Smooth muscle cell (in vitro differentiated cells): ENCODE data around the gene DNAJC18. TPM values are rescaled to one million over a fixed set of nuclear protein-coding genes. Genes with fewer than 3 reads are reported as not detected.

Experiments used
- DNase-seq: peaks from one replicate; lab custom pipeline; 2025; ENCODE audit not compliant: unreplicated experiment; lab: John Stamatoyannopoulos, UW
- H2AFZ ChIP-seq: fragments of 200-600 bp; sonication (generic); 2 replicates; pipeline ENCODE4 v1.6.0; 2016; ENCODE audit warnings: antibody characterized with exemption, low read depth, mild to moderate bottlenecking
- H3F3A ChIP-seq: fragments of 200-600 bp; sonication (generic); 2 replicates; pipeline ENCODE4 v1.6.0; 2017; ENCODE audit warnings: antibody characterized with exemption, low read depth
- H3K27ac ChIP-seq: fragments of 200-600 bp; sonication (generic); 2 replicates; pipeline ENCODE4 v1.5.1; 2016; ENCODE audit warnings: low read depth, mild to moderate bottlenecking
- H3K27me3 ChIP-seq: fragments of 200-600 bp; sonication (generic); 2 replicates; pipeline ENCODE4 v1.6.1; 2016; ENCODE audit warnings: low read depth, mild to moderate bottlenecking
- H3K36me3 ChIP-seq: fragments of 200-600 bp; sonication (generic); 2 replicates; pipeline ENCODE4 v1.5.1; 2016; ENCODE audit warnings: low read depth
- H3K4me1 ChIP-seq: fragments of 200-600 bp; sonication (generic); 2 replicates; pipeline ENCODE4 v1.5.1; 2016; ENCODE audit warnings: low read depth
- H3K4me2 ChIP-seq: fragments of 200-600 bp; sonication (generic); 2 replicates; pipeline ENCODE4 v1.6.0; 2016; ENCODE audit warnings: mild to moderate bottlenecking
- H3K4me3 ChIP-seq: fragments of 200-600 bp; sonication (generic); 2 replicates; pipeline ENCODE4 v1.5.1; 2016; ENCODE audit warnings: mild to moderate bottlenecking
- H3K79me2 ChIP-seq: fragments of 200-600 bp; sonication (generic); 2 replicates; pipeline ENCODE4 v1.6.0; 2016; ENCODE audit warnings: low read depth, mild to moderate bottlenecking
- H3K9ac ChIP-seq: fragments of 200-600 bp; sonication (generic); 2 replicates; pipeline ENCODE4 v1.6.0; 2016; ENCODE audit warnings: low read depth
- H3K9me3 ChIP-seq: fragments of 200-600 bp; sonication (generic); replicated peaks from 2 replicates; pipeline ENCODE4 v1.5.1; 2016; ENCODE audit warnings: low read depth
- H4K20me1 ChIP-seq: fragments of 200-600 bp; sonication (generic); 2 replicates; pipeline ENCODE4 v1.6.0; 2016; ENCODE audit warnings: low read depth
- CTCF ChIP-seq: fragments of 200-600 bp; sonication (generic); IDR thresholded peaks from 2 replicates; pipeline ENCODE4 v1.5.1; 2017; ENCODE audit warnings: borderline replicate concordance, mild to moderate bottlenecking, antibody characterized with exemption; ENCODE audit not compliant: insufficient read depth, poor library complexity, severe bottlenecking
- WGBS: methylation state at CpG from one replicate; pipeline ENCODE4 v1.1.7; 2016; ENCODE audit warnings: low lambda C conversion rate; 5-methylcytosine and 5-hydroxymethylcytosine counted together
- polyA plus RNA-seq: library from polyadenylated mRNA; unstranded; fragments of >200 nt; fragmentation: Nextera tagmentation; extraction: Ambion mirVana; gene quantifications from 2 replicates; pipeline ENCODE4 v1.2.1, GENCODE V29; 2016
- total RNA-seq: library from RNA; depleted of rRNA; stranded (reverse); fragments of >200 nt; gene quantifications from 2 replicates; pipeline ENCODE4 v1.2.3, GENCODE V29; 2014

The DNAJC18 gene
- total and polyA plus RNA-seq, 2 experiments from 2014 or later = 9.6 to 16.9 TPM

GRCh38 chr5:139407517-139407916, 31.8 kb downstream of the DNAJC18 start:
- H3K9me3 ChIP-seq = no peaks in the 10 kb centered on the region

GRCh38 chr5:139406963-139407362, 32.4 kb downstream of the DNAJC18 start:
- no peak for DNase-seq
- peaks cover 8% of the 10 kb centered on the region for H3K4me1 ChIP-seq
- no peaks in the 10 kb centered on the region for H3K79me2 ChIP-seq
- H3F3A ChIP-seq = peaks cover 4% of the 10 kb centered on the region
- WGBS = 91% methylated on average over 2 of the region's 2 CpGs
- H2AFZ ChIP-seq = no peak overlapping the region
- H3K9me3 ChIP-seq = no peaks in the 10 kb centered on the region
- H3K27me3 ChIP-seq = no peaks in the 10 kb centered on the region
- H3K9ac ChIP-seq = no peak overlapping the region
- no peaks in the 10 kb centered on the region for H4K20me1 ChIP-seq
- H3K4me3 ChIP-seq = no peak overlapping the region
- H3K27ac ChIP-seq = no peak overlapping the region
- no peaks in the 10 kb centered on the region for H3K36me3 ChIP-seq
- TF ChIP-seq CTCF = no peak
- no peak overlapping the region for H3K4me2 ChIP-seq

More at GRCh38 chr5:139407517-139407916, 31.8 kb downstream of the DNAJC18 start:
- H3K27ac ChIP-seq = no peak overlapping the region
- DNase-seq = no peak
- no peak overlapping the region for H3K4me2 ChIP-seq
- no peaks in the 10 kb centered on the region for H3K36me3 ChIP-seq
- no peak overlapping the region for H3K9ac ChIP-seq
- H3K79me2 ChIP-seq = no peaks in the 10 kb centered on the region
- H4K20me1 ChIP-seq = no peaks in the 10 kb centered on the region
- no peak overlapping the region for H2AFZ ChIP-seq
- H3F3A ChIP-seq = peaks cover 4% of the 10 kb centered on the region
- no peak overlapping the region for H3K4me3 ChIP-seq
- no peak for TF ChIP-seq CTCF
- no peaks in the 10 kb centered on the region for H3K27me3 ChIP-seq
- H3K4me1 ChIP-seq = peaks cover 8% of the 10 kb centered on the region

GRCh38 chr5:139404484-139404840, 34.9 kb downstream of the DNAJC18 start:
- H3K79me2 ChIP-seq = no peaks in the 10 kb centered on the region
- H2AFZ ChIP-seq = peak overlapping the region; percentile 80
- peak overlapping the region; percentile 73 for H3K9ac ChIP-seq
- H3F3A ChIP-seq = peaks cover 4% of the 10 kb centered on the region
- peaks cover 8% of the 10 kb centered on the region for H3K4me1 ChIP-seq
- DNase-seq = no peak
- 52% methylated on average over 5 of the region's 5 CpGs for WGBS
- H3K27me3 ChIP-seq = no peaks in the 10 kb centered on the region
- H3K9me3 ChIP-seq = no peaks in the 10 kb centered on the region
- H3K4me2 ChIP-seq = peak overlapping the region; percentile 90
- H3K4me3 ChIP-seq = peak overlapping the region; percentile 50
- no peaks in the 10 kb centered on the region for H3K36me3 ChIP-seq
- TF ChIP-seq CTCF = no peak
- no peaks in the 10 kb centered on the region for H4K20me1 ChIP-seq
- H3K27ac ChIP-seq = peak overlapping the region; percentile 92

- peak within 1 kb of the TSS; percentile 73 for H3K9ac ChIP-seq
- H4K20me1 ChIP-seq = no peaks in the 10 kb centered on the region
- DNase-seq = peak; percentile 100
- under 1% methylated on average over 41 of the region's 41 CpGs for WGBS
- peaks cover 4% of the 10 kb centered on the region for H3F3A ChIP-seq
- peak within 1 kb of the TSS; percentile 50 for H3K4me3 ChIP-seq
- H3K79me2 ChIP-seq = no peaks in the 10 kb centered on the region
- no peak for TF ChIP-seq CTCF
- H3K27me3 ChIP-seq = no peaks in the 10 kb centered on the region
- peak within 1 kb of the TSS; percentile 80 for H2AFZ ChIP-seq
- H3K36me3 ChIP-seq = no peaks in the 10 kb centered on the region
- peak within 1 kb of the TSS; percentile 90 for H3K4me2 ChIP-seq
- peak within 1 kb of the TSS; percentile 92 for H3K27ac ChIP-seq
- H3K4me1 ChIP-seq = peaks cover 8% of the 10 kb centered on the region
- no peaks in the 10 kb centered on the region for H3K9me3 ChIP-seq
Observed at GRCh38 chr5:139403787-139404483, 35.4 kb downstream of the DNAJC18 start, which contains the start of gene SPATA24. TSS of gene SPATA24 (minus strand) at chr5:139404089. CDS start at chr5:139404060, 29 bp downstream.
